HepG2 (cell line): ENCODE data around the gene MCOLN3.

Experiments
- HBP1 ChIP-seq: IDR thresholded peaks from 2 replicates; pipeline ENCODE4 v1.6.1; 2016; ENCODE audit warnings: low read depth, control low read depth
- NFE2L1 ChIP-seq: sonication (generic); formaldehyde crosslinking; IDR thresholded peaks from 2 replicates; pipeline ENCODE4 v1.4.0; 2020; ENCODE audit warnings: missing genetic modification reagents, mild to moderate bottlenecking, borderline replicate concordance
- RNF219 ChIP-seq: sonication (generic); formaldehyde crosslinking; IDR thresholded peaks from 2 replicates; pipeline ENCODE4 v1.5.0; 2020; ENCODE audit warnings: mild to moderate bottlenecking, missing genetic modification reagents
- SP1 ChIP-seq, 2 experiments: fragments of 450-650 bp in 1 of 2; sonication (generic) in 1 of 2; formaldehyde crosslinking in 1 of 2; IDR thresholded peaks; 2 replicates each; pipeline versions ENCODE4 v1.4.0 to v1.6.1; 2016 to 2020; ENCODE audit warnings: missing genetic modification reagents in 1 of 2
- ZNF12 ChIP-seq: sonication (generic); formaldehyde crosslinking; IDR thresholded peaks from 2 replicates; pipeline ENCODE4 v1.5.0; 2020; ENCODE audit warnings: missing genetic modification reagents

- TF ChIP-seq SP1 (IDR thresholded peaks at IDR 0.05) (no peak), SP1 (CRISPR knock-in tag; IDR thresholded peaks at IDR 0.05) (no peak), RNF219 (CRISPR knock-in tag) (no peak), HBP1 (no peak), NFE2L1 (CRISPR knock-in tag) (no peak), ZNF12 (CRISPR knock-in tag) (no peak)
Observed at GRCh38 chr1:84972377-84972987, 75.8 kb downstream of the MCOLN3 start.
